Heart right ventricle (tissue), 16 donors: ENCODE data around the gene SORCS3. TPM values are rescaled to one million over a fixed set of nuclear protein-coding genes. Genes with fewer than 3 reads are reported as not detected.

Experiments
- ATAC-seq, 8 donors: fragments of 200-7000 bp; cut with Tn5 transposase; one replicate each; pipeline ENCODE4 v1.9.1; 2020; ENCODE audit warnings: mild to moderate bottlenecking in 8 of 8, moderate library complexity in 8 of 8, moderate number of reproducible peaks in 1 of 8
- DNase-seq, 2 donors: peaks; one replicate each; pipeline ENCODE4 v3.0.0-alpha.2; 2020
- H3K27ac ChIP-seq, 10 donors: fragments of 200-600 bp; sonication (generic) in 2 of 10; one replicate each; pipeline versions ENCODE4 v1.5.0 to v1.8.0; 2020 to 2022; ENCODE audit warnings: mild to moderate bottlenecking in 3 of 10
- H3K27me3 ChIP-seq, 7 donors: fragments of 200-600 bp; one replicate each; pipeline ENCODE4 v1.8.0; 2021 to 2022; ENCODE audit warnings: mild to moderate bottlenecking in 2 of 7
- H3K36me3 ChIP-seq, 9 donors: fragments of 200-600 bp; sonication (generic) in 1 of 9; one replicate each; pipeline versions ENCODE4 v1.5.0 to v1.8.0; 2020 to 2022; ENCODE audit warnings: mild to moderate bottlenecking in 2 of 9
- H3K4me1 ChIP-seq, 9 donors: fragments of 200-600 bp; sonication (generic) in 1 of 9; one replicate each; pipeline versions ENCODE4 v1.5.0 to v1.8.0; 2020 to 2022; ENCODE audit warnings: mild to moderate bottlenecking in 4 of 9
- H3K4me3 ChIP-seq, 10 donors: fragments of 200-600 bp; sonication (generic) in 2 of 10; one replicate each; pipeline versions ENCODE4 v1.5.0 to v1.8.0; 2020 to 2022; ENCODE audit warnings: mild to moderate bottlenecking in 7 of 10, moderate library complexity in 2 of 10
- H3K9me3 ChIP-seq, 11 donors: fragments of 200-600 bp in 10 of 11; sonication (generic) in 2 of 11; one replicate each; pipeline versions ENCODE4 v1.5.0 to v1.8.0; 2013 to 2022; ENCODE audit warnings: mild to moderate bottlenecking in 2 of 11, control low read depth in 1 of 11, moderate library complexity in 1 of 11
- CTCF ChIP-seq, 9 donors: fragments of 200-600 bp; sonication (generic) in 2 of 9; IDR thresholded peaks; one replicate each; pipeline versions ENCODE4 v1.5.0 to v1.8.0; 2021 to 2022; ENCODE audit warnings: antibody characterized with exemption in 9 of 9, mild to moderate bottlenecking in 5 of 9, moderate library complexity in 1 of 9
- WGBS, 2 donors: extraction: QIAGEN DNeasy Blood & Tissue Kit; methylation state at CpG; one replicate each; pipeline ENCODE4 v1.1.7; 2013; ENCODE audit warnings: inconsistent platforms in 1 of 2; 5-methylcytosine and 5-hydroxymethylcytosine counted together
- intact Hi-C, 10 donors: fragments of 100-400 bp; cut with DNase I; formaldehyde crosslinking; loops; one replicate each; pipeline versions ENCODE4 v1.11.1 to v1.14.2; 2022
- polyA plus RNA-seq, 2 donors: library from polyadenylated mRNA; stranded (reverse); fragments of 200-250 nt; gene quantifications; one replicate each; pipeline ENCODE4 v1.2.3, GENCODE V29; 2013
- total RNA-seq, 10 donors: library from RNA; stranded (reverse); fragmentation: NEBNext Ultra II Directional in 3 of 10; extraction: Animal tissue kit (Norgen Biotek cat#: 25700) in 3 of 10; gene quantifications; one replicate each; pipeline versions ENCODE4 v1.2.1 to v1.2.4, GENCODE V29; 2021 to 2023
- donor health status: Arrhythmogenic right ventricular cardiomyopathy.
- donor health status: ischemic (EF 13 %, LVEDD 7.1; RV severe dilation, severe dysfunction).
- donor health status: healthy with polysubstance abuse.
- donor health status: DM: no; HTN: yes; CAD: no.
- donor health status: DM: no; HTN: no; CAD: no.
- donor health status: ischemic (EF 25% LVEDD 6.9; RV normal size, moderate dysfunction).
- donor health status: ischemic (EF 25% LVEDD 5.7; RV mildly dilated, moderate dysfunction).
- donor health status: healthy.
- donor health status: DM: yes; HTN: yes; CAD: no.
- donor health status: Ischemic cardiomyopathy.
- donor health status: ischemic (EF 35%, LVEDD 5.7; RV mildly dilated, moderate dysfunction).
- donor health status: nonischemic (EF 11% LVEDD 7.7; RV severe dilation, severe dysfunction).
- donor health status: DM: yes; HTN: yes; CAD: no.
- donor health status: PGD.
- donor health status: ischemic (EF 29% LVEDD 5.4; RV normal size, mild dysfunction).
- donor health status: nonischemic (EF 23%, LVEDD 6.1; RV moderate dilation, normal function).

The SORCS3 gene
- total and polyA plus RNA-seq, 12 donors: 0.01 to 0.09 (median 0.05) TPM; not detected in 4

- Histone ChIP-seq H3K27ac (no peak overlapping the region), H3K9me3 (no peaks in the 10 kb centered on the region), H3K27me3 (peaks cover 0 to 16% (median 0%) of the 10 kb centered on the region in 7 donors), H3K36me3 (no peaks in the 10 kb centered on the region), H3K4me3 (no peak overlapping the region), H3K4me1 (no peaks in the 10 kb centered on the region)
- no peak for ATAC-seq
- WGBS, 2 donors: 26 to 44% methylated on average over 6 of the region's 6 CpGs
- TF ChIP-seq CTCF (IDR thresholded peaks at IDR 0.05): no peak
- intact Hi-C loops: loop anchor here in 9 of 10 donors (5.0 to 10.0 kb wide), 4 partner anchors 279 to 519 kb away; partner anchors contain the start of gene SORCS3 (in 7 of the 9)
- no peak for DNase-seq
Observed at GRCh38 chr10:104924101-104924795, 283.2 kb downstream of the SORCS3 start.

GRCh38 chr10:104925232-104925851 lies 284.3 kb downstream of the SORCS3 start:
- WGBS, 2 donors: 40 to 52% methylated on average over 3 of the region's 3 CpGs
- H3K4me1 ChIP-seq: no peaks in the 10 kb centered on the region
- TF ChIP-seq CTCF (IDR thresholded peaks at IDR 0.05): peak; percentile 31 to 67 (median 60)
- H3K27me3 ChIP-seq: peaks cover 0 to 16% (median 0%) of the 10 kb centered on the region in 7 donors
- H3K4me3 ChIP-seq: no peak overlapping the region
- DNase-seq: peak in 1 of 2 donors; percentile 8
- intact Hi-C loops: loop anchor here in 9 of 10 donors (1.0 to 10.0 kb wide), 4 partner anchors 273 to 521 kb away; partner anchors contain the start of gene SORCS3 (in 6 of the 9)
- H3K9me3 ChIP-seq: no peaks in the 10 kb centered on the region
- H3K36me3 ChIP-seq: no peaks in the 10 kb centered on the region
- no peak overlapping the region for H3K27ac ChIP-seq
- no peak for ATAC-seq

- ATAC-seq (no peak), DNase-seq (no peak)
- no peak for TF ChIP-seq CTCF (IDR thresholded peaks at IDR 0.05)
Observed at GRCh38 chr10:104928734-104929133, 287.6 kb downstream of the SORCS3 start.

GRCh38 chr10:104931612-104932134 lies 290.6 kb downstream of the SORCS3 start:
- 59 to 66% methylated on average over 2 of the region's 2 CpGs for WGBS, 2 donors
- no peak overlapping the region for H3K4me3 ChIP-seq
- no peaks in the 10 kb centered on the region for H3K4me1 ChIP-seq
- H3K27me3 ChIP-seq: peaks cover 0 to 9% (median 0%) of the 10 kb centered on the region in 7 donors
- no peak for TF ChIP-seq CTCF (IDR thresholded peaks at IDR 0.05)
- no peaks in the 10 kb centered on the region for H3K9me3 ChIP-seq
- intact Hi-C loops: no loop called here
- DNase-seq (no peak), ATAC-seq (no peak)
- H3K36me3 ChIP-seq: no peaks in the 10 kb centered on the region
- H3K27ac ChIP-seq: no peak overlapping the region

More at GRCh38 chr10:104928734-104929133, 287.6 kb downstream of the SORCS3 start:
- peaks cover 0 to 6% (median 0%) of the 10 kb centered on the region in 7 donors for H3K27me3 ChIP-seq
- 80 to 86% methylated on average over 2 of the region's 2 CpGs for WGBS, 2 donors
- H3K4me1 ChIP-seq: no peaks in the 10 kb centered on the region
- no peaks in the 10 kb centered on the region for H3K36me3 ChIP-seq
- H3K4me3 ChIP-seq: no peak overlapping the region
- H3K27ac ChIP-seq: no peak overlapping the region
- H3K9me3 ChIP-seq: no peaks in the 10 kb centered on the region
- intact Hi-C loops: loop anchor here in 9 of 10 donors (2.0 to 10.0 kb wide), 4 partner anchors 276 to 524 kb away; partner anchors contain the start of gene SORCS3 (in 6 of the 9)
